ENCODE data around the gene DOCK1.

- TF ChIP-seq CTCF (IDR thresholded peaks at IDR 0.05) = no peak
- no peak for TF ChIP-seq EP300 (IDR thresholded peaks at IDR 0.05; ENCODE audit: borderline replicate concordance in 1 of 2, low read depth in 1 of 2, low read length in 1 of 2)
- TF ChIP-seq POLR2AphosphoS5 (IDR thresholded peaks at IDR 0.05; ENCODE audit: low read depth, low read length) = no peak
- no peak for TF ChIP-seq GATA2 (CRISPR knock-in tag; IDR thresholded peaks at IDR 0.05)
Observed at GRCh38 chr10:127014671-127015070, 109.4 kb downstream of the DOCK1 start.

Data from SK-N-SH (cell line).